Endothelial cell (in vitro differentiated cells): Measurements from ENCODE around the gene PHAX. TPM values are rescaled to one million over a fixed set of nuclear protein-coding genes. Genes with fewer than 3 reads are reported as not detected.
A peak's percentile ranks its signal among the peaks of the same experiment; 100 is the strongest.
"Not testable (repeated sequence)": the region's sequence is repeated elsewhere in the genome, so short reads cannot be mapped to it uniquely, and the experiment has no call there.

Source experiments
- DNase-seq: peaks from one replicate; pipeline ENCODE4 v3.0.0; 2021; ENCODE audit warnings: low spot score
- H3K27ac Mint-ChIP-seq: one replicate; pipeline ENCODE4 v1.8.0; 2021; ENCODE audit warnings: mixed read lengths, inconsistent platforms; ENCODE audit not compliant: unreplicated experiment
- H3K27me3 Mint-ChIP-seq: one replicate; pipeline ENCODE4 v1.8.0; 2021; ENCODE audit warnings: mild to moderate bottlenecking, moderate library complexity, mixed read lengths, inconsistent platforms; ENCODE audit not compliant: unreplicated experiment
- H3K36me3 Mint-ChIP-seq: one replicate; pipeline ENCODE4 v1.8.0; 2021; ENCODE audit warnings: mild to moderate bottlenecking, low read depth, mixed read lengths, inconsistent platforms; ENCODE audit not compliant: unreplicated experiment
- H3K4me1 Mint-ChIP-seq: one replicate; pipeline ENCODE4 v1.8.0; 2021; ENCODE audit warnings: mild to moderate bottlenecking, mixed read lengths, inconsistent platforms; ENCODE audit not compliant: unreplicated experiment
- H3K4me3 Mint-ChIP-seq: one replicate; pipeline ENCODE4 v1.8.0; 2021; ENCODE audit warnings: mild to moderate bottlenecking, mixed read lengths, inconsistent platforms; ENCODE audit not compliant: unreplicated experiment
- H3K9me3 Mint-ChIP-seq: one replicate; pipeline ENCODE4 v1.8.0; 2021; ENCODE audit warnings: mixed read lengths, inconsistent platforms; ENCODE audit not compliant: unreplicated experiment
- CTCF ChIP-seq: fragments of 200-600 bp; sonication (generic); IDR thresholded peaks from one replicate; pipeline ENCODE4 v1.5.0; 2021; ENCODE audit warnings: antibody characterized with exemption; ENCODE audit not compliant: unreplicated experiment
- total RNA-seq: library from RNA; stranded (reverse); fragmentation: NEBNext Ultra II Directional; extraction: Animal tissue kit (Norgen Biotek cat#: 25700); gene quantifications from one replicate; pipeline ENCODE4 v1.2.1, GENCODE V29; 2021; ENCODE audit not compliant: unreplicated experiment

Gene PHAX
- total RNA-seq, 1 donor from 2014 or later, result 33.4 TPM

- TF ChIP-seq CTCF, result no peak
- DNase-seq, result no peak
- no peaks in the 10 kb centered on the region for H3K4me1 Mint-ChIP-seq
- H3K27me3 Mint-ChIP-seq, result peaks cover 6% of the 10 kb centered on the region
- H3K9me3 Mint-ChIP-seq, result no peaks in the 10 kb centered on the region
- H3K36me3 Mint-ChIP-seq, result peaks cover 11% of the 10 kb centered on the region
- no peak overlapping the region for H3K4me3 Mint-ChIP-seq
- H3K27ac Mint-ChIP-seq, result no peak overlapping the region
These were observed 14.5 kb downstream of the PHAX start for GRCh38 chr5:126615286-126615685.

DNA sequence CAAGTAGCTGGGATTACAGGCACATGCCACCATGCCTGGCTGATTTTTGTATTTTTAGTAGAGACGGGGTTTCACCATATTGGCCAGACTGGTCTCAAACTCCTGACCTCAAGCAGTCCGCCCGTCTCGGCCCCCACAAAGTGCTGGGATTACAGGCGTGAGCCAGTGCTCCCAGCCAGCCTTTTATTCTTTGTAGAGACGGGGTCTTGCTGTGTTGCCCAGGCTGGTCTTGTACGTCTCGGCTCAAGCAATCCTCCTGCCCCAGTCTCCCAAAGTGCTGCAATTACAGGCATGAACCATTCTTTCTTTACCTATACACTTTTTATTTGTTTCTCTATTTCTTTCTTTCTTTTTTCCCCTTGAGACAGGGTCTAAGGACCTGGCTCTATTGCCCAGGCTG lies 16.9 kb downstream of the PHAX start:
- not testable (repeated sequence) for H3K36me3 Mint-ChIP-seq, H3K27me3 Mint-ChIP-seq, H3K27ac Mint-ChIP-seq, DNase-seq, H3K4me1 Mint-ChIP-seq, H3K9me3 Mint-ChIP-seq, H3K4me3 Mint-ChIP-seq

DNA sequence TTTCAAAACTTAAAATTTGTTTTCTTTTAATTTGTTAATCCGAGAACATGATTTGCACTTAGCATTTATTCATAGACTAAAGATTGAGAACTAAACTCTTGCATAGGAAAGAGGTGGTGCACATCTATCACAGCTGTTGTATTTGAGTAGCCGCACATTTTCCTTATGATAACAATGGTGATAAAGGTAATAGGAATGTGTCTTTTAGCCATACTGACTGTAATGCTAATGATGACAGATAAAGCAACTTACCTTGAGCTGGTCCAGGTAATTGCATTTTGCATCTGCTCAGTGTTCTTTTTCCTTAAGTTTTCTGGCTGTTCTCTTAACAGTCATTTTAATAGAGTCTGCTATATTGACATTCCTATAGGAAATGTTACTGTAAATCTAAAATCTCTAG lies 19.0 kb downstream of the PHAX start:
- no peak for DNase-seq
- no peaks in the 10 kb centered on the region for H3K4me1 Mint-ChIP-seq
- H3K27me3 Mint-ChIP-seq, result peaks cover 1% of the 10 kb centered on the region
- no peak for TF ChIP-seq CTCF
- H3K27ac Mint-ChIP-seq, result no peak overlapping the region
- H3K9me3 Mint-ChIP-seq, result no peaks in the 10 kb centered on the region
- peaks cover 4% of the 10 kb centered on the region for H3K36me3 Mint-ChIP-seq
- H3K4me3 Mint-ChIP-seq, result no peak overlapping the region

DNA sequence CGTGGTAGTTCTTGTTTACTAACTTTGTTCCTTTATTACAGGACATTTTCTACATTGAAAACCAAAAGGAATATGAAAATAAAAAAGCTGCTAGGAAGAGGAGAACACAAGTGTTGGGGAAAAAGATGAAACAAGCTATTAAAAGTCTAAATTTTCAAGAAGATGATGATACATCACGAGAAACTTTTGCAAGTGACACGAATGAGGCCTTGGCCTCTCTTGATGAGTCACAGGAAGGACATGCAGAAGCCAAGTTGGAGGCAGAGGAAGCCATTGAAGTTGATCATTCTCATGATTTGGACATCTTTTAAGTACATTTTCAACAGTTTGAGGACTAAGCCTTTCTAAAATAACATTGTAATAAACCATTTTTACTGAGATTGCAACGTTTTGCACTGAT lies 23.8 kb downstream of the PHAX start:
- H3K4me3 Mint-ChIP-seq, result peak overlapping the region; percentile 4
- peaks cover 4% of the 10 kb centered on the region for H3K36me3 Mint-ChIP-seq
- no peak for TF ChIP-seq CTCF
- DNase-seq, result no peak
- peak overlapping the region; percentile 36 for H3K27ac Mint-ChIP-seq
- H3K27me3 Mint-ChIP-seq, result no peaks in the 10 kb centered on the region
- H3K4me1 Mint-ChIP-seq, result no peaks in the 10 kb centered on the region
- H3K9me3 Mint-ChIP-seq, result no peaks in the 10 kb centered on the region

DNA sequence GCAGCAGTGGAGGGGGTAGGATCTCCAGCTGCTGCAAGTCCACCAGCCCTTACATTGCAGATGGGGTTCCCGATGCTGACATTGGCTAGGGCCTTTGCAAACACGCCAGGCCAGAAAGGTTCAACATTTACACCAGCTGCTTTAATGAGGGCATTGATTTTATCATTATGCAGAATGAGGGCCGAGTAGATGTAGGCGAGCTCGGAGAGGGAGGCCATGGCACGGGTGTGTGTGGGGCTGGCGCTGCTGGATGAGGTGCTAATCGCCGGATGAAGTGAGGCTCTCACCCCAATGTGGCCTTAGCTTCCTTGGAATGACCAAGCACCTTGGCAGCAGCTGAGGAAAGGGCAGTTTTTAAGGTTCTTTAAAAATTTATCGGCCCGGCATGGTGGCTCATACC lies 27.4 kb downstream of the PHAX start:
- no peak for TF ChIP-seq CTCF
- Mint-ChIP-seq H3K27me3 (no peaks in the 10 kb centered on the region), H3K36me3 (peaks cover 4% of the 10 kb centered on the region), H3K9me3 (no peaks in the 10 kb centered on the region), H3K4me1 (no peaks in the 10 kb centered on the region), H3K4me3 (no peak overlapping the region), H3K27ac (no peak overlapping the region)
- no peak for DNase-seq

DNA sequence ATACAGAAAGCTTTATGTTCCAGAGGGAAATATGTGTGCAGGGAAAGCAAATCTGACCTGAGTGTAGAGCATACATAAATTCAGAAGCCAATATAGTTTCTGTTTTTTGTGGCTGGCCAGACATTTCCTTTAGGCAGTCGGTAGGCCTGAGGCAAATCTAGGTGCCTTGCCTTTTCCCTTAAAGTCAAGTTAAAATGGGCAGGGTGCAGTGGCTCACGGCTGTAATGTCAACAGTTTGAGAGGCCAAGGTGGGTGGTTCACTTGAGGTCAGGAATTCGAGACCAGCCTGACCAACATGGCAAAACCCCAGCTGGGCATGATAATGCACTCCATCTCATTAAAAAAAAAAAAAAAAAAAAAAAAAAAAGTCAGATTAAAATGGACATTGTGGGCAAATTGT lies 31.2 kb downstream of the PHAX start:
- no peaks in the 10 kb centered on the region for H3K4me1 Mint-ChIP-seq
- no peak for TF ChIP-seq CTCF
- H3K9me3 Mint-ChIP-seq, result no peaks in the 10 kb centered on the region
- no peaks in the 10 kb centered on the region for H3K27me3 Mint-ChIP-seq
- H3K36me3 Mint-ChIP-seq, result no peaks in the 10 kb centered on the region
- H3K27ac Mint-ChIP-seq, result no peak overlapping the region
- no peak overlapping the region for H3K4me3 Mint-ChIP-seq
- no peak for DNase-seq
